GM12875 (cell line): Measurements from ENCODE around the gene IL18R1.

Experiments used
- H3K4me3 ChIP-seq: one replicate; pipeline ENCODE4 v1.5.1; 2011; ENCODE audit warnings: low read depth, low read length, control low read depth
- TF ChIP-seq, protein P1 (sequence below): IDR thresholded peaks from 2 replicates; pipeline ENCODE4 v1.5.1; 2011; ENCODE audit warnings: low read depth, mild to moderate bottlenecking, control low read depth, inconsistent platforms, low read length, moderate library complexity, borderline replicate concordance; ENCODE audit not compliant: insufficient read depth

IL18R1 gene

DNA sequence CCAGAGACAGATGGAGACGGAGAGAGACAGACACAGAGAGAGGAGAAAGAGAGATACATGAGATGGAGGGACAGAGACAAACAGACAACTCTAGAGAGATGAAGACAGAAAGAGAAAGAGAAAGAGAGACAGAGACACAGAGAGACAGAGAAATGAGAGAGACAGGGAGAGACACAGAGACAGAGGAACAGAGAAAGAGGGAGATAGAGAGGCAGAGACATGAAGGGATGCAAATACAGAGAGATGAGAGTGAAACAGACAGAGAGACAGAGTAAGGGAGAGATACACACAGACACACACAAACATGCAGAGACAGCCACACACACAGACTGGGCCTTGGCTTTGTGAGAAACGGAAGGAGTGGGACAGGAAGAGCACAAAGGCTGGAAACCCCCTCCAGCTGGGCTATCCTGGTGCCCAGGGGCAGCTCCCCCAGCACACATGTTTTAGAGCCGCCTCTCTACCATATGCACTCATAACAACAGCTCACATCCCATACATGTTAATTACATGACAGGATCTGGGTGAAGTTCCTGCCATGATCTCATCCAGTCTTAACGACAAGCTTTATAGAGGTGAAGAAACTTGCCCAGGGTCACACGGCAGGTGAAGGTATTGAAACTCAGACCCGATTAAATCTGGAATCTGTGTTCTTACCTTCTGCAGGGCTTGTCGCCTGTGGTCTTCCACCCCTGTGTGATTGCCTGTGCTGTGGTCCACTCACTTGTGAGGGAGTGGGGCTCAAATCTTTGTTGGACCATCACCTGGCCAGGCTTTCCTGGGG, 32.4 kb downstream of the IL18R1 start:
- TF ChIP-seq, protein P1, sequence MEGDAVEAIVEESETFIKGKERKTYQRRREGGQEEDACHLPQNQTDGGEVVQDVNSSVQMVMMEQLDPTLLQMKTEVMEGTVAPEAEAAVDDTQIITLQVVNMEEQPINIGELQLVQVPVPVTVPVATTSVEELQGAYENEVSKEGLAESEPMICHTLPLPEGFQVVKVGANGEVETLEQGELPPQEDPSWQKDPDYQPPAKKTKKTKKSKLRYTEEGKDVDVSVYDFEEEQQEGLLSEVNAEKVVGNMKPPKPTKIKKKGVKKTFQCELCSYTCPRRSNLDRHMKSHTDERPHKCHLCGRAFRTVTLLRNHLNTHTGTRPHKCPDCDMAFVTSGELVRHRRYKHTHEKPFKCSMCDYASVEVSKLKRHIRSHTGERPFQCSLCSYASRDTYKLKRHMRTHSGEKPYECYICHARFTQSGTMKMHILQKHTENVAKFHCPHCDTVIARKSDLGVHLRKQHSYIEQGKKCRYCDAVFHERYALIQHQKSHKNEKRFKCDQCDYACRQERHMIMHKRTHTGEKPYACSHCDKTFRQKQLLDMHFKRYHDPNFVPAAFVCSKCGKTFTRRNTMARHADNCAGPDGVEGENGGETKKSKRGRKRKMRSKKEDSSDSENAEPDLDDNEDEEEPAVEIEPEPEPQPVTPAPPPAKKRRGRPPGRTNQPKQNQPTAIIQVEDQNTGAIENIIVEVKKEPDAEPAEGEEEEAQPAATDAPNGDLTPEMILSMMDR, result no peak
- H3K4me3 ChIP-seq, result no peak overlapping the region

GRCh38 chr2:102391565-102391964, 36.0 kb downstream of the IL18R1 start:
- H3K4me3 ChIP-seq, result no peak overlapping the region
- TF ChIP-seq, protein P1, result no peak

DNA sequence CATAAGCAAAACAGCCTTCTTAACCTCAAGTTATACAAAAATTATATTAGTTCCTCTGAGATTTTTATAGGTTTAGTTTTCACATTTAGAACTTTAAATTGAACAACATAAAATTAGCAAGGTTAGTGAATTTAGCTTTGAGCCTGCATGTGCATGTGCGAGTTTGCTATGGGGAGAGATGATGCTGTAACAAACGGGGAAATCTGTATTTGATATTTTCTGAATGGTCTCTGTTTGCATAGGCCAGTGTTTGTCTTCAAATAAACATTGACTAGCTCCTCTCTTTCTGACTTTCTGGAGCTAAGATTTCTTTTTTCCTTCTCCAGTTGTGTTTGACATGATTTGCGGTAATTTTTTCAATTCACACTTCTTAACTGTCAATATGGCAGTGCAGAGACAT, 36.5 kb downstream of the IL18R1 start:
- H3K4me3 ChIP-seq, result no peak overlapping the region
- TF ChIP-seq, protein P1, result no peak

DNA sequence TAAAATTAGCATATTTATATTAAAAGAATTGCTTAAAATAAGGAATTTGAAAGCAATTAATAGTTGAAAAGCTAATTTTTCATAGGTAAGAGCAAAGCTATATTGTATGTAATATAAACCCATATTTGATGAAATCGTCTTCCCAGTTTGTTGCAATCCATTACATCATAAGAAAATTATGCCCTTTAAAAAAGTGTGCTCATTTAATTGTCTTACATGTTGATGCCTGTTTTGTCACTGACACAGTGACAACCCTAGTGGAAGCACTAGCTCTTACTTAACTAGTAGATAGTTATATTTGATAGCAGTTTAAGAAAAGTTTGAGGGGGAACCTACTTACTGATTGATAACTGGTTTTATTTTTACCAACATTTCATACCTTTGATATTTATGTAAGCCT, 37.3 kb downstream of the IL18R1 start:
- no peak overlapping the region for H3K4me3 ChIP-seq
- TF ChIP-seq, protein P1, result no peak

- H3K4me3 ChIP-seq, result no peak overlapping the region
- TF ChIP-seq, protein P1, result no peak
Observed at GRCh38 chr2:102396012-102396411, 40.4 kb downstream of the IL18R1 start.

DNA sequence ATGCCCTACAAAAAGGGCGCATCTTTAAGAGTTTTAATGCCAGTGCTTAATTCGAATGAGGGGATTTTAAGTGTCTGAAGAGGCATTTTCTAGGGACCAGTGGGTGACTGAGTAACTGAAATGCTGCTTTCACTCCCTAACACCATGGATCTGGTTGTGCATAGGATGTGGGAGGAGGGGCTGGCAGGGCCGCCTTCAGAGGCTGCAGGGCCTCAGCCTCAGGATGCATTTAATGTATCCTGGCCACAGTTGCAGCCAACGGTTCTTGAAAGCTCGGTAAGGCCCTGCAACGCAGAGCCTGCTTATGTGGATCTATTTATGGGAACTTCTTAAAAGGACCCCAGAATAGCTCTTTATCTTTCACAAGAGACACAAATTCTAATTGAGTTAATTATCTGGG, 41.6 kb downstream of the IL18R1 start:
- TF ChIP-seq, protein P1, result no peak
- no peak overlapping the region for H3K4me3 ChIP-seq

GRCh38 chr2:102399499-102400141, 44.0 kb downstream of the IL18R1 start:
- H3K4me3 ChIP-seq, result no peak overlapping the region
- TF ChIP-seq, protein P1, result no peak
